Transverse colon (tissue), 4 donors: ENCODE data around the gene PPP4R3A.

Source experiments
- CTCF ChIP-seq, 5 experiments: fragments of 200-600 bp in 3 of 5; fragments of 450-650 bp in 2 of 5; sonication (generic) in 3 of 5; IDR thresholded peaks; 1 replicate in 2 of 5; 2 replicates in 3 of 5; pipeline ENCODE4 v1.5.1; 2016 to 2017; ENCODE audit warnings: antibody characterized with exemption in 5 of 5, inconsistent platforms in 3 of 5, mild to moderate bottlenecking in 2 of 5, moderate library complexity in 1 of 5
- EP300 ChIP-seq: sonication (generic); formaldehyde crosslinking; IDR thresholded peaks from one replicate; pipeline ENCODE4 v1.6.1; 2017; ENCODE audit warnings: antibody characterized with exemption, low read depth
- POLR2AphosphoS5 ChIP-seq, 3 donors: sonication (generic); formaldehyde crosslinking; IDR thresholded peaks; one replicate each; pipeline ENCODE4 v1.6.1; 2016; ENCODE audit warnings: antibody characterized with exemption in 3 of 3

GRCh38 chr14:91511043-91511383, 903 bp upstream of the PPP4R3A start:
- TF ChIP-seq EP300 (no peak), CTCF (IDR thresholded peaks at IDR 0.05) (no peak), POLR2AphosphoS5 (IDR thresholded peaks at IDR 0.05) (no peak)
